CD14-positive monocyte (primary cell): ENCODE measurements around the gene AMPD1. TPM values are rescaled to one million over a fixed set of nuclear protein-coding genes. Genes with fewer than 3 reads are reported as not detected.
A peak's percentile ranks its signal among the peaks of the same experiment; 100 is the strongest.

ENCODE experiments used
- DNase-seq, 3 donors: peaks; one replicate each; pipeline ENCODE4 v3.0.0-alpha.2; 2011 to 2022
- H2AFZ ChIP-seq: 2 replicates; pipeline ENCODE4 v1.6.0; 2012; ENCODE audit warnings: mild to moderate bottlenecking, low read depth, low read length, inconsistent platforms; ENCODE audit not compliant: insufficient read depth, poor library complexity, severe bottlenecking
- H3K27ac ChIP-seq, 2 donors: 1 replicate in 1 of 2; 2 replicates in 1 of 2; pipeline ENCODE4 v1.5.1; 2012 to 2013; ENCODE audit warnings: low read length in 2 of 2, control low read depth in 1 of 2, inconsistent platforms in 1 of 2, low read depth in 1 of 2, mild to moderate bottlenecking in 1 of 2
- H3K27me3 ChIP-seq, 2 donors: one replicate each; pipeline versions ENCODE4 v1.6.0 to v1.6.1; 2011 to 2013; ENCODE audit warnings: low read length in 2 of 2; ENCODE audit not compliant: control insufficient read depth in 2 of 2, insufficient read depth in 2 of 2
- H3K36me3 ChIP-seq, 2 donors: replicated peaks in 1 of 2; 1 replicate in 1 of 2; 2 replicates in 1 of 2; pipeline versions ENCODE4 v1.5.1 to v1.6.1; 2012 to 2013; ENCODE audit warnings: low read length in 2 of 2, control low read depth in 1 of 2, inconsistent platforms in 1 of 2, mild to moderate bottlenecking in 1 of 2; ENCODE audit not compliant: insufficient read depth in 2 of 2, control insufficient read depth in 1 of 2
- H3K4me1 ChIP-seq, 2 donors: 1 replicate in 1 of 2; 2 replicates in 1 of 2; pipeline versions ENCODE4 v1.5.1 to v1.6.1; 2012 to 2013; ENCODE audit warnings: low read length in 2 of 2, control low read depth in 1 of 2, inconsistent platforms in 1 of 2, mild to moderate bottlenecking in 1 of 2, moderate library complexity in 1 of 2; ENCODE audit not compliant: insufficient read depth in 2 of 2, control insufficient read depth in 1 of 2
- H3K4me2 ChIP-seq: replicated peaks from 2 replicates; pipeline ENCODE3; 2012; ENCODE audit warnings: low read length, moderate library complexity, mild to moderate bottlenecking; ENCODE audit not compliant: poor library complexity, severe bottlenecking; ENCODE audit errors: extremely low read depth
- H3K4me3 ChIP-seq, 3 experiments: fragments of 200-600 bp in 1 of 3; sonication (generic) in 1 of 3; replicated peaks in 1 of 3; 1 replicate in 2 of 3; 2 replicates in 1 of 3; pipeline ENCODE4 v1.5.1; 2011 to 2013; ENCODE audit warnings: low read length in 3 of 3, mild to moderate bottlenecking in 3 of 3, control low read depth in 2 of 3, low read depth in 2 of 3, inconsistent platforms in 1 of 3, moderate library complexity in 1 of 3
- H3K79me2 ChIP-seq: 2 replicates; pipeline ENCODE4 v1.6.0; 2012; ENCODE audit warnings: mild to moderate bottlenecking, control low read depth, inconsistent platforms, low read length, moderate library complexity; ENCODE audit not compliant: insufficient read depth
- H3K9ac ChIP-seq: 2 replicates; pipeline ENCODE4 v1.6.0; 2017; ENCODE audit warnings: low read length, mild to moderate bottlenecking; ENCODE audit not compliant: insufficient read depth, poor library complexity, severe bottlenecking
- H3K9me3 ChIP-seq, 2 donors: replicated peaks in 1 of 2; 1 replicate in 1 of 2; 2 replicates in 1 of 2; pipeline versions ENCODE4 v1.5.1 to v1.6.1; 2012 to 2013; ENCODE audit warnings: low read length in 2 of 2, control low read depth in 1 of 2; ENCODE audit not compliant: control insufficient read depth in 1 of 2, insufficient read depth in 1 of 2
- H4K20me1 ChIP-seq: 2 replicates; pipeline ENCODE4 v1.6.0; 2012; ENCODE audit warnings: mild to moderate bottlenecking, low read length, control low read depth, moderate library complexity; ENCODE audit not compliant: insufficient read depth
- H3K27ac Mint-ChIP-seq, 7 donors: one replicate each; pipeline ENCODE4 v1.8.0; 2020; ENCODE audit warnings: mild to moderate bottlenecking in 7 of 7, mixed read lengths in 7 of 7, moderate library complexity in 6 of 7, inconsistent platforms in 2 of 7
- H3K27me3 Mint-ChIP-seq, 3 donors: one replicate each; pipeline ENCODE4 v1.8.0; 2021 to 2022; ENCODE audit warnings: low read depth in 3 of 3, mild to moderate bottlenecking in 3 of 3, mixed read lengths in 3 of 3, moderate library complexity in 3 of 3, inconsistent platforms in 1 of 3
- H3K36me3 Mint-ChIP-seq, 2 donors: one replicate each; pipeline ENCODE4 v1.8.0; 2020; ENCODE audit warnings: mixed read lengths in 2 of 2, inconsistent platforms in 1 of 2, mild to moderate bottlenecking in 1 of 2
- H3K4me1 Mint-ChIP-seq: one replicate; pipeline ENCODE4 v1.8.0; 2020; ENCODE audit warnings: mild to moderate bottlenecking, mixed read lengths
- H3K4me3 Mint-ChIP-seq, 2 donors: one replicate each; pipeline ENCODE4 v1.8.0; 2020; ENCODE audit warnings: mild to moderate bottlenecking in 2 of 2, mixed read lengths in 2 of 2, moderate library complexity in 1 of 2
- H3K9me3 Mint-ChIP-seq, 7 donors: one replicate each; pipeline ENCODE4 v1.8.0; 2020 to 2022; ENCODE audit warnings: mixed read lengths in 7 of 7, mild to moderate bottlenecking in 6 of 7, moderate library complexity in 6 of 7, inconsistent platforms in 2 of 7
- WGBS: methylation state at CpG from one replicate; pipeline ENCODE4 v1.1.5; 2013; ENCODE audit warnings: missing lambda C conversion rate; ENCODE audit not compliant: insufficient coverage; 5-methylcytosine and 5-hydroxymethylcytosine counted together
- intact Hi-C, 2 donors: fragments of 100-400 bp; cut with micrococcal nuclease; formaldehyde crosslinking; loops; one replicate each; pipeline versions ENCODE4 v1.15.0 to v1.15.1; 2023
- polyA plus RNA-seq, 3 donors: library from polyadenylated mRNA; depleted of rRNA in 1 of 3; unstranded in 2 of 3; stranded (reverse) in 1 of 3; fragments of 300-500 nt in 2 of 3; fragments of >200 nt in 1 of 3; fragmentation: Illumina TruSeq in 2 of 3; gene quantifications; 1 replicate in 2 of 3; 2 replicates in 1 of 3; pipeline ENCODE4 v1.2.3, GENCODE V29; 2012 to 2021
- TF ChIP-seq, protein P1 (sequence below): fragments of 200-600 bp; IDR thresholded peaks from one replicate; pipeline ENCODE4 v1.8.0; 2022; ENCODE audit warnings: antibody characterized with exemption, mild to moderate bottlenecking

AMPD1 gene
- polyA plus RNA-seq, 3 donors: not detected

DNA sequence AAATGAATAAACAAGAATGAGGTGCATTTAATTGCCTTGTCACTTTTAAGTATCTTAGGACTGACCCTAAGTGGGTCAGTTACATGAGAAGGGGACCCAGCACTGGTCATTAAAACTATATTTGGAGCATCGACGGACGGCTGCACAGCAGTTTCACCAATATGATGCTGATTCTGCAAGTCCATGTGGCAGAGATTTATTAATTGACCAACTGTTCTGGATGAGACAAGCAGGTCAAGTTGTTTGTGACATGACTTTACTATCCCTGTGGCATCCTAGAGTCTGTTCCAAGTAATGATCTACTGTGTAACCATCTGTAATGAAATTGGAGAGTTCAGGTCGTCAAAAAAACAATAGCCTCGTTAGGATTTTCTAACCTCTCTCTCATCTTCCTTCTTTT lies 9.5 kb downstream of the AMPD1 start:
- no peak overlapping the region for H3K4me2 ChIP-seq
- Mint-ChIP-seq H3K4me1 (no peaks in the 10 kb centered on the region), H3K27ac (no peak overlapping the region), H3K27me3 (peaks cover 4 to 25% (median 7%) of the 10 kb centered on the region in 3 donors), H3K9me3 (peaks cover 0 to 3% (median 0%) of the 10 kb centered on the region in 7 donors), H3K36me3 (no peaks in the 10 kb centered on the region), H3K4me3 (no peak overlapping the region)
- no peak overlapping the region for H3K4me3 ChIP-seq
- H3K9ac ChIP-seq: no peak overlapping the region
- H3K27ac ChIP-seq: no peak overlapping the region
- no peaks in the 10 kb centered on the region for H4K20me1 ChIP-seq
- no peaks in the 10 kb centered on the region for H3K79me2 ChIP-seq
- no peak overlapping the region for H2AFZ ChIP-seq
- no peak for DNase-seq
- no peaks in the 10 kb centered on the region for H3K4me1 ChIP-seq
- TF ChIP-seq, protein P1, sequence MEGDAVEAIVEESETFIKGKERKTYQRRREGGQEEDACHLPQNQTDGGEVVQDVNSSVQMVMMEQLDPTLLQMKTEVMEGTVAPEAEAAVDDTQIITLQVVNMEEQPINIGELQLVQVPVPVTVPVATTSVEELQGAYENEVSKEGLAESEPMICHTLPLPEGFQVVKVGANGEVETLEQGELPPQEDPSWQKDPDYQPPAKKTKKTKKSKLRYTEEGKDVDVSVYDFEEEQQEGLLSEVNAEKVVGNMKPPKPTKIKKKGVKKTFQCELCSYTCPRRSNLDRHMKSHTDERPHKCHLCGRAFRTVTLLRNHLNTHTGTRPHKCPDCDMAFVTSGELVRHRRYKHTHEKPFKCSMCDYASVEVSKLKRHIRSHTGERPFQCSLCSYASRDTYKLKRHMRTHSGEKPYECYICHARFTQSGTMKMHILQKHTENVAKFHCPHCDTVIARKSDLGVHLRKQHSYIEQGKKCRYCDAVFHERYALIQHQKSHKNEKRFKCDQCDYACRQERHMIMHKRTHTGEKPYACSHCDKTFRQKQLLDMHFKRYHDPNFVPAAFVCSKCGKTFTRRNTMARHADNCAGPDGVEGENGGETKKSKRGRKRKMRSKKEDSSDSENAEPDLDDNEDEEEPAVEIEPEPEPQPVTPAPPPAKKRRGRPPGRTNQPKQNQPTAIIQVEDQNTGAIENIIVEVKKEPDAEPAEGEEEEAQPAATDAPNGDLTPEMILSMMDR: no peak
- H3K36me3 ChIP-seq: no peaks in the 10 kb centered on the region
- 100% methylated on average over 3 of the region's 5 CpGs for WGBS
- H3K9me3 ChIP-seq: no peaks in the 10 kb centered on the region
- intact Hi-C loops: no loop called here
- H3K27me3 ChIP-seq: peaks cover 3 to 4% of the 10 kb centered on the region in 2 donors

- H3K27ac ChIP-seq: no peak overlapping the region
- TF ChIP-seq, protein P1: no peak
- H2AFZ ChIP-seq: no peak overlapping the region
- H3K36me3 Mint-ChIP-seq: no peaks in the 10 kb centered on the region
- no peak overlapping the region for H3K27ac Mint-ChIP-seq
- H3K9me3 ChIP-seq: no peaks in the 10 kb centered on the region
- peaks cover 6 to 18% (median 15%) of the 10 kb centered on the region in 3 donors for H3K27me3 Mint-ChIP-seq
- H3K9me3 Mint-ChIP-seq: peaks cover 0 to 3% (median 0%) of the 10 kb centered on the region in 7 donors
- peak overlapping the region in 1 of 2 donors; percentile 43 for H3K4me3 Mint-ChIP-seq
- DNase-seq: no peak
- no peaks in the 10 kb centered on the region for H3K4me1 ChIP-seq
- no peaks in the 10 kb centered on the region for H4K20me1 ChIP-seq
- peaks cover 4 to 6% of the 10 kb centered on the region in 2 donors for H3K27me3 ChIP-seq
- intact Hi-C loops: no loop called here
- H3K79me2 ChIP-seq: no peaks in the 10 kb centered on the region
- H3K36me3 ChIP-seq: no peaks in the 10 kb centered on the region
- no peak overlapping the region for H3K9ac ChIP-seq
- no peak overlapping the region for H3K4me3 ChIP-seq
- no peaks in the 10 kb centered on the region for H3K4me1 Mint-ChIP-seq
- WGBS: 100% methylated on average over 2 of the region's 5 CpGs
- no peak overlapping the region for H3K4me2 ChIP-seq
These were observed 17.7 kb downstream of the AMPD1 start for GRCh38 chr1:114677691-114678090.
